Mesenchymal stem cell (in vitro differentiated cells and primary cell): ENCODE measurements around the gene SPECC1L.

Source experiments
- DNase-seq: peaks from one replicate; pipeline ENCODE4 v3.0.0-alpha.2; 2013
- H2AFZ ChIP-seq: one replicate; pipeline ENCODE4 v1.6.1; 2013; ENCODE audit warnings: low read depth, mild to moderate bottlenecking, control low read depth, inconsistent platforms, low read length, moderate library complexity
- H2AK5ac ChIP-seq: 2 replicates; pipeline ENCODE4 v1.6.1; 2013; ENCODE audit warnings: low read length, moderate library complexity, mild to moderate bottlenecking, inconsistent platforms; ENCODE audit not compliant: severe bottlenecking
- H2BK120ac ChIP-seq: one replicate; pipeline ENCODE4 v1.6.1; 2013; ENCODE audit warnings: low read depth, mild to moderate bottlenecking, inconsistent platforms, low read length, moderate library complexity
- H2BK12ac ChIP-seq, 2 experiments: one replicate each; pipeline ENCODE4 v1.6.1; 2013; ENCODE audit warnings: inconsistent platforms in 2 of 2, low read length in 2 of 2, mild to moderate bottlenecking in 2 of 2, moderate library complexity in 2 of 2, control low read depth in 1 of 2
- H2BK15ac ChIP-seq: one replicate; pipeline ENCODE4 v1.6.1; 2013; ENCODE audit warnings: mild to moderate bottlenecking, low read depth, inconsistent platforms; ENCODE audit not compliant: poor library complexity, severe bottlenecking
- H2BK5ac ChIP-seq: 2 replicates; pipeline ENCODE4 v1.6.1; 2013; ENCODE audit warnings: low read depth, mild to moderate bottlenecking, low read length, control low read depth, inconsistent platforms; ENCODE audit not compliant: poor library complexity, severe bottlenecking
- H3K14ac ChIP-seq, 2 experiments: one replicate each; pipeline ENCODE4 v1.6.1; 2013; ENCODE audit warnings: inconsistent platforms in 2 of 2, low read length in 2 of 2, control low read depth in 1 of 2, mild to moderate bottlenecking in 1 of 2, moderate library complexity in 1 of 2
- H3K18ac ChIP-seq, 2 experiments: one replicate each; pipeline ENCODE4 v1.6.1; 2013; ENCODE audit warnings: inconsistent platforms in 2 of 2, low read length in 2 of 2, control low read depth in 1 of 2, low read depth in 1 of 2, mild to moderate bottlenecking in 1 of 2
- H3K23ac ChIP-seq, 2 experiments: one replicate each; pipeline ENCODE4 v1.6.1; 2013; ENCODE audit warnings: inconsistent platforms in 2 of 2, low read length in 2 of 2, mild to moderate bottlenecking in 2 of 2, moderate library complexity in 2 of 2, control low read depth in 1 of 2
- H3K27ac ChIP-seq: 2 replicates; pipeline ENCODE4 v1.5.1; 2013; ENCODE audit warnings: mild to moderate bottlenecking, moderate library complexity, low read length, control low read depth, inconsistent platforms; ENCODE audit not compliant: poor library complexity, severe bottlenecking
- H3K27me3 ChIP-seq, 2 experiments: 2 replicates each; pipeline versions ENCODE4 v1.6.1 to v1.7.0; 2013; ENCODE audit warnings: low read length in 2 of 2, mild to moderate bottlenecking in 2 of 2, moderate library complexity in 2 of 2, control low read depth in 1 of 2, inconsistent platforms in 1 of 2; ENCODE audit not compliant: control insufficient read depth in 1 of 2, insufficient read depth in 1 of 2
- H3K36me3 ChIP-seq, 2 experiments: 2 replicates each; pipeline versions ENCODE4 v1.6.1 to v1.7.0; 2013; ENCODE audit warnings: low read length in 2 of 2, control low read depth in 1 of 2, inconsistent platforms in 1 of 2, low read depth in 1 of 2, mild to moderate bottlenecking in 1 of 2; ENCODE audit not compliant: insufficient read depth in 2 of 2, control insufficient read depth in 1 of 2
- H3K4ac ChIP-seq, 2 experiments: one replicate each; pipeline ENCODE4 v1.6.1; 2013; ENCODE audit warnings: inconsistent platforms in 2 of 2, low read length in 2 of 2, mild to moderate bottlenecking in 2 of 2, moderate library complexity in 2 of 2, control low read depth in 1 of 2, low read depth in 1 of 2
- H3K4me1 ChIP-seq: 2 replicates; pipeline ENCODE4 v1.6.1; 2013; ENCODE audit warnings: low read depth, low read length, control low read depth; ENCODE audit not compliant: control insufficient read depth, insufficient read depth
- H3K4me2 ChIP-seq: 2 replicates; pipeline ENCODE4 v1.6.1; 2013; ENCODE audit warnings: low read length, mild to moderate bottlenecking, inconsistent platforms; ENCODE audit not compliant: poor library complexity, severe bottlenecking
- H3K4me3 ChIP-seq, 2 experiments: 2 replicates each; pipeline versions ENCODE4 v1.5.1 to v1.7.0; 2013; ENCODE audit warnings: low read length in 2 of 2, mild to moderate bottlenecking in 2 of 2, control low read depth in 1 of 2, low read depth in 1 of 2; ENCODE audit not compliant: insufficient read depth in 1 of 2
- H3K79me1 ChIP-seq: replicated peaks from 2 replicates; pipeline ENCODE4 v1.6.1; 2013; ENCODE audit warnings: mild to moderate bottlenecking, control low read depth, low read length, inconsistent platforms; ENCODE audit not compliant: poor library complexity, severe bottlenecking
- H3K9ac ChIP-seq: 2 replicates; pipeline ENCODE4 v1.7.0; 2013; ENCODE audit warnings: mild to moderate bottlenecking, low read length, moderate library complexity
- H3K9me3 ChIP-seq: 2 replicates; pipeline ENCODE4 v1.7.0; 2013; ENCODE audit warnings: mild to moderate bottlenecking, low read length; ENCODE audit not compliant: control insufficient read depth
- H4K8ac ChIP-seq: one replicate; pipeline ENCODE4 v1.6.1; 2013; ENCODE audit warnings: inconsistent platforms, mild to moderate bottlenecking, low read length, moderate library complexity
- H4K91ac ChIP-seq: one replicate; pipeline ENCODE4 v1.6.1; 2013; ENCODE audit warnings: mild to moderate bottlenecking, low read length, inconsistent platforms
- WGBS: methylation state at CpG from one replicate; pipeline ENCODE4 v1.1.7; 2013; ENCODE audit warnings: mixed read lengths; 5-methylcytosine and 5-hydroxymethylcytosine counted together

The SPECC1L gene

GRCh38 chr22:24358105-24358836, 87.6 kb downstream of the SPECC1L start:
- Histone ChIP-seq H2AK5ac (no peak overlapping the region), H2BK5ac (no peak overlapping the region), H2BK12ac (peak overlapping the region in 1 of 2 experiments; percentile 37), H3K36me3 (peaks cover 25 to 82% of the 10 kb centered on the region in 2 experiments), H4K91ac (peak overlapping the region; percentile 34), H3K4me2 (no peak overlapping the region), H3K4me1 (no peaks in the 10 kb centered on the region), H3K9me3 (peaks cover 6% of the 10 kb centered on the region), H2BK120ac (no peak overlapping the region), H3K9ac (no peak overlapping the region), H3K4me3 (no peak overlapping the region), H3K14ac (no peak overlapping the region), H3K27me3 (no peaks in the 10 kb centered on the region), H3K4ac (no peak overlapping the region), H3K27ac (no peak overlapping the region), H2BK15ac (no peak overlapping the region), H2AFZ (no peak overlapping the region), H3K23ac (no peak overlapping the region), H3K79me1 (peaks cover 16% of the 10 kb centered on the region), H4K8ac (peak overlapping the region; percentile 72), H3K18ac (no peak overlapping the region)
- 78% methylated on average over 5 of the region's 8 CpGs for WGBS
- DNase-seq = peak; percentile 59

GRCh38 chr22:24359452-24360120, 89.0 kb downstream of the SPECC1L start:
- H3K23ac ChIP-seq = no peak overlapping the region
- WGBS = 53% methylated on average over 5 of the region's 5 CpGs

GRCh38 chr22:24361976-24362646, 91.5 kb downstream of the SPECC1L start:
- Histone ChIP-seq H2AFZ (no peak overlapping the region), H3K23ac (no peak overlapping the region), H3K4ac (no peak overlapping the region), H3K9ac (no peak overlapping the region), H3K4me1 (no peaks in the 10 kb centered on the region), H3K27me3 (no peaks in the 10 kb centered on the region), H2BK5ac (no peak overlapping the region), H2AK5ac (no peak overlapping the region), H3K18ac (no peak overlapping the region), H4K91ac (no peak overlapping the region), H3K27ac (no peak overlapping the region), H2BK15ac (no peak overlapping the region), H3K9me3 (no peaks in the 10 kb centered on the region), H4K8ac (no peak overlapping the region), H3K79me1 (peaks cover 16% of the 10 kb centered on the region), H3K4me2 (no peak overlapping the region), H3K36me3 (peaks cover 21 to 86% of the 10 kb centered on the region in 2 experiments), H3K14ac (no peak overlapping the region), H2BK12ac (no peak overlapping the region), H3K4me3 (no peak overlapping the region), H2BK120ac (no peak overlapping the region)
- no peak for DNase-seq
- 97% methylated on average over 4 of the region's 4 CpGs for WGBS

More at GRCh38 chr22:24359452-24360120, 89.0 kb downstream of the SPECC1L start:
- Histone ChIP-seq H3K36me3 (peaks cover 20 to 79% of the 10 kb centered on the region in 2 experiments), H4K8ac (no peak overlapping the region), H3K9ac (no peak overlapping the region), H3K27ac (no peak overlapping the region), H2AK5ac (no peak overlapping the region), H2AFZ (no peak overlapping the region), H3K4me3 (no peak overlapping the region), H4K91ac (no peak overlapping the region), H3K27me3 (no peaks in the 10 kb centered on the region), H3K4me2 (no peak overlapping the region), H3K79me1 (peaks cover 13% of the 10 kb centered on the region), H2BK15ac (no peak overlapping the region), H2BK5ac (no peak overlapping the region), H3K18ac (peak overlapping the region; percentile 46 to 65), H3K9me3 (no peaks in the 10 kb centered on the region), H3K4ac (no peak overlapping the region), H2BK12ac (no peak overlapping the region), H3K14ac (peak overlapping the region in 1 of 2 experiments; percentile 29), H2BK120ac (peak overlapping the region; percentile 6), H3K4me1 (no peaks in the 10 kb centered on the region)
- peak; percentile 75 for DNase-seq

- Histone ChIP-seq H2AFZ (no peak overlapping the region), H2BK5ac (no peak overlapping the region), H2AK5ac (no peak overlapping the region), H3K79me1 (peaks cover 15% of the 10 kb centered on the region), H3K9ac (no peak overlapping the region), H4K91ac (no peak overlapping the region), H3K4me2 (no peak overlapping the region), H3K4ac (no peak overlapping the region), H2BK120ac (no peak overlapping the region), H3K14ac (no peak overlapping the region), H3K23ac (no peak overlapping the region), H4K8ac (no peak overlapping the region), H3K18ac (no peak overlapping the region), H3K27me3 (no peaks in the 10 kb centered on the region), H3K9me3 (no peaks in the 10 kb centered on the region), H2BK15ac (no peak overlapping the region), H3K36me3 (peaks cover 18 to 88% of the 10 kb centered on the region in 2 experiments), H3K4me3 (no peak overlapping the region), H2BK12ac (no peak overlapping the region), H3K27ac (no peak overlapping the region), H3K4me1 (no peaks in the 10 kb centered on the region)
- DNase-seq = no peak
- WGBS = 94% methylated on average over 2 of the region's 3 CpGs
Observed at GRCh38 chr22:24363243-24363642, 92.6 kb downstream of the SPECC1L start.
